Kidney (tissue), 14 donors: ENCODE results near the gene TEX29. TPM values are rescaled to one million over a fixed set of nuclear protein-coding genes. Genes with fewer than 3 reads are reported as not detected.

Experiments used
- DNase-seq, 5 donors: peaks; one replicate each; pipeline ENCODE4 v3.0.0-alpha.2; 2013 to 2020
- FAIRE-seq: peaks from 2 replicates; lab custom pipeline; 2012; peaks lifted over from hg19 to GRCh38; lab: Jason Lieb, UNC
- H3K27ac ChIP-seq, 2 donors: one replicate each; pipeline ENCODE4 v1.7.0; 2013; ENCODE audit warnings: low read depth in 2 of 2, low read length in 2 of 2, inconsistent platforms in 1 of 2
- H3K27me3 ChIP-seq: one replicate; pipeline ENCODE4 v1.7.1; 2013; ENCODE audit warnings: low read length, inconsistent platforms; ENCODE audit not compliant: control insufficient read depth, insufficient read depth
- H3K36me3 ChIP-seq, 3 donors: one replicate each; pipeline versions ENCODE4 v1.7.0 to v1.7.1; 2013; ENCODE audit warnings: low read length in 3 of 3, control low read depth in 1 of 3, inconsistent platforms in 1 of 3; ENCODE audit not compliant: insufficient read depth in 3 of 3, control insufficient read depth in 2 of 3
- H3K4me1 ChIP-seq, 3 donors: one replicate each; pipeline versions ENCODE4 v1.7.0 to v1.7.1; 2013; ENCODE audit warnings: low read length in 3 of 3, inconsistent platforms in 1 of 3, low read depth in 1 of 3; ENCODE audit not compliant: control insufficient read depth in 2 of 3, insufficient read depth in 2 of 3
- H3K4me3 ChIP-seq, 3 donors: one replicate each; pipeline versions ENCODE4 v1.7.0 to v1.8.1; 2013; ENCODE audit warnings: low read length in 3 of 3, control low read depth in 1 of 3, inconsistent platforms in 1 of 3
- H3K9ac ChIP-seq, 3 donors: one replicate each; pipeline versions ENCODE4 v1.7.0 to v1.7.1; 2013; ENCODE audit warnings: low read length in 3 of 3, control low read depth in 1 of 3, inconsistent platforms in 1 of 3
- H3K9me3 ChIP-seq, 3 donors: one replicate each; pipeline versions ENCODE4 v1.7.0 to v1.7.1; 2013; ENCODE audit warnings: low read length in 3 of 3, control low read depth in 1 of 3, inconsistent platforms in 1 of 3; ENCODE audit not compliant: control insufficient read depth in 2 of 3, insufficient read depth in 1 of 3
- CTCF ChIP-seq: IDR thresholded peaks from 3 replicates; pipeline ENCODE4 v1.5.1; 2012; ENCODE audit warnings: mild to moderate bottlenecking, moderate library complexity, borderline replicate concordance; ENCODE audit not compliant: insufficient read depth; ENCODE audit errors: extremely low read depth
- intact Hi-C: fragments of 100-400 bp; cut with DNase I; formaldehyde crosslinking; loops from one replicate; pipeline ENCODE4 v1.11.1; 2022
- polyA plus RNA-seq: library from polyadenylated mRNA; stranded (reverse); fragments of 350-450 nt; fragmentation: Illumina TruSeq; extraction: RNeasy Lipid Tissue Mini Kit (QIAGEN cat#74804); gene quantifications from one replicate; pipeline ENCODE4 v1.2.3, GENCODE V29; 2014; ENCODE audit warnings: low read depth, low replicate concordance; ENCODE audit not compliant: insufficient read depth
- total RNA-seq: library from RNA; stranded (reverse); fragmentation: NEBNext Ultra II Directional; extraction: Animal tissue kit (Norgen Biotek cat#: 25700); gene quantifications from one replicate; pipeline ENCODE4 v1.2.1, GENCODE V29; 2021
- donor health status: control.
- donor health status: control.
- donor health status: control.
- donor health status: control.
- donor health status: control.
- donor health status: DM: yes; HTN: yes; CAD: no.
- donor health status: Normal renal cell carcinoma (clear cell type).

TEX29 gene
- total and polyA plus RNA-seq, 2 donors from 2014 or later: not detected

GRCh38 chr13:111382411-111382810 is 62.0 kb downstream of the TEX29 start:
- H3K4me3 ChIP-seq: no peak overlapping the region
- H3K4me1 ChIP-seq: no peaks in the 10 kb centered on the region
- no peak overlapping the region for H3K27ac ChIP-seq
- no peak overlapping the region for H3K9ac ChIP-seq
- no peaks in the 10 kb centered on the region for H3K36me3 ChIP-seq
- FAIRE-seq (no peak), DNase-seq (no peak)
- no peak for TF ChIP-seq CTCF
- H3K27me3 ChIP-seq: no peaks in the 10 kb centered on the region
- intact Hi-C loops: no loop called here
- H3K9me3 ChIP-seq: peaks cover 0 to 3% (median 0%) of the 10 kb centered on the region in 3 donors

GRCh38 chr13:111382877-111383276 is 62.4 kb downstream of the TEX29 start:
- Histone ChIP-seq H3K4me3 (no peak overlapping the region), H3K9ac (no peak overlapping the region), H3K4me1 (no peaks in the 10 kb centered on the region), H3K27me3 (no peaks in the 10 kb centered on the region), H3K27ac (no peak overlapping the region), H3K9me3 (peaks cover 0 to 3% (median 0%) of the 10 kb centered on the region in 3 donors), H3K36me3 (no peaks in the 10 kb centered on the region)
- DNase-seq (no peak), FAIRE-seq (no peak)
- intact Hi-C loops: no loop called here
- no peak for TF ChIP-seq CTCF

- FAIRE-seq (no peak), DNase-seq (no peak)
- TF ChIP-seq CTCF: no peak
- Histone ChIP-seq H3K9me3 (peaks cover 0 to 3% (median 0%) of the 10 kb centered on the region in 3 donors), H3K4me1 (no peaks in the 10 kb centered on the region), H3K27me3 (no peaks in the 10 kb centered on the region), H3K36me3 (no peaks in the 10 kb centered on the region), H3K27ac (no peak overlapping the region), H3K4me3 (no peak overlapping the region), H3K9ac (no peak overlapping the region)
- intact Hi-C loops: no loop called here
Observed at GRCh38 chr13:111383591-111384440, 63.4 kb downstream of the TEX29 start.
